Endometrial microvascular endothelial cells (primary cell): ENCODE data around the gene CERK. TPM values are rescaled to one million over a fixed set of nuclear protein-coding genes. Genes with fewer than 3 reads are reported as not detected.
"Not testable (repeated sequence)": the region's sequence is repeated elsewhere in the genome, so short reads cannot be mapped to it uniquely, and the experiment has no call there.

Source experiments
- in situ Hi-C: cut with HindIII; loops from 2 replicates; pipeline ENCODE4 v1.10.0; 2017; ENCODE audit warnings: low sequenced_read_pairs, low pct_unique_long_range_greater_than_20kb; ENCODE audit errors: inconsistent ontology term
- total RNA-seq: library from RNA; depleted of rRNA; stranded (reverse); fragments of >200 nt; gene quantifications from one replicate; pipeline ENCODE4 v1.2.3, GENCODE V29; 2015; ENCODE audit errors: inconsistent ontology term

CERK gene
- total RNA-seq, 1 donor from 2014 or later = 52.6 TPM

GRCh38 chr22:46736705-46737104 is 1.3 kb downstream of the CERK start:
- in situ Hi-C loops = no loop called here

GRCh38 chr22:46735747-46736608 is 2.1 kb downstream of the CERK start:
- in situ Hi-C loops = no loop called here

- in situ Hi-C loops = no loop called here
These were observed 3.1 kb downstream of the CERK start for GRCh38 chr22:46734830-46735453.

- in situ Hi-C loops = not testable (repeated sequence)
These were observed 3.8 kb downstream of the CERK start for GRCh38 chr22:46734213-46734722.

- in situ Hi-C loops = no loop called here
These were observed 5.5 kb downstream of the CERK start for GRCh38 chr22:46732513-46732912.

GRCh38 chr22:46732041-46732379 is 6.0 kb downstream of the CERK start:
- in situ Hi-C loops = no loop called here

GRCh38 chr22:46731246-46732040 is 6.6 kb downstream of the CERK start:
- in situ Hi-C loops = no loop called here

GRCh38 chr22:46730568-46731245 is 7.3 kb downstream of the CERK start:
- in situ Hi-C loops = no loop called here

GRCh38 chr22:46728470-46728869 is 9.6 kb downstream of the CERK start:
- in situ Hi-C loops = no loop called here

- in situ Hi-C loops = no loop called here
These were observed 10.2 kb downstream of the CERK start for GRCh38 chr22:46727813-46728364.

- in situ Hi-C loops = no loop called here
These were observed 11.1 kb downstream of the CERK start for GRCh38 chr22:46726986-46727317.

GRCh38 chr22:46726066-46726985 is 11.7 kb downstream of the CERK start:
- in situ Hi-C loops = no loop called here

- in situ Hi-C loops = no loop called here
These were observed 13.0 kb downstream of the CERK start for GRCh38 chr22:46725096-46725495.

GRCh38 chr22:46723882-46724281 is 14.2 kb downstream of the CERK start:
- in situ Hi-C loops = no loop called here

GRCh38 chr22:46721501-46722085 is 16.5 kb downstream of the CERK start:
- in situ Hi-C loops = no loop called here

- in situ Hi-C loops = no loop called here
These were observed 18.1 kb downstream of the CERK start for GRCh38 chr22:46719921-46720320.

- in situ Hi-C loops = no loop called here
These were observed 23.5 kb downstream of the CERK start for GRCh38 chr22:46714550-46714949.

- in situ Hi-C loops = no loop called here
These were observed 25.8 kb downstream of the CERK start for GRCh38 chr22:46712288-46712687.
